ENCODE data around the gene GPC6.

Gene GPC6

DNA sequence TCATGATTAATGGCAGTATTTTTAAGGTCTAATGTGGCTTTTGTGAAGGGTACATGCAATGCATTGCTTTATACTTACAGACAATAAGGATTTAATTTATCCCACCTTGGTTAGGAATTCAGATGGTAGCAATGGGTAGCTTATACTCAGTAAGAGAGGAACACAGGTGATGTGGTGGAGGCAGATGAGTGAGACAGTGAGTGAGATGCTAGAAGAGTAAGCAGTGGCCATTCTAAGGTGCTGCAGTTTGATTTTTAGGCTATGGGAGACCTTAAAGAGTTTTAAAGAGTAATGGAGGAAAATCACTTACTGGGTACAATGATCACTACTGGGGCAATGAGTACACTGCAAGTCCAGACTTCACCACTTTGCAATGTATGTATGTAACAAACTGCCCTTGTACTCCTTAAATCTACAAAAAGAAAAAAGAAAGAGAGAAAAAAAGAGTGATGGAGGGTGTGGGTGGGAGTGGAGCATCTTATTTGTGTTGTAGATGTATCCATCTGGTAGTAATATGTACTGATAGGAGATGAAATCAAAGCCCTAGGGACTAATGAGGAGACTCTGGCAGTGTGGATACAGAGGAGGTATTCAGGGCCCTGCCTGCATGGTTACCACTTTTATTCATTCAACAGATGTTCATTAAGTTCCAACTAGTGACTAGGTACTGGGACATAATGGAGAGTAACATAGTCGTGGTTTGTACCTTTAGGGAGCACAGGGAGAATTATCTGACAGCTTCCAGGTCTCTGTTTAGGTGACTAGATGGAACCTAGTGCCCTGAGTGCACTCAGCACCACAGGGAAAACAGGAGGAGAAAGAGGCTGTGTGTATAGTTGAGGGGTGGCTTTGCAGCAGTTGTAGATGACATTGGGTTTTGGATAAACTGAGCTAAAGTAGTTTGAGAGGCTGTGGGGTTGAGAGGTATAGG lies 99.0 kb downstream of the GPC6 start:
- no peaks in the 10 kb centered on the region for H4K20me1 ChIP-seq (ENCODE audit: insufficient read depth, low read length)
- no peak overlapping the region for H3K4me2 ChIP-seq (ENCODE audit: low read length)
- no peaks in the 10 kb centered on the region for H3K9me3 ChIP-seq (ENCODE audit: low read length)
- H3K27ac ChIP-seq (ENCODE audit: low read depth, low read length, poor library complexity, severe bottlenecking), result no peak overlapping the region
- H3K4me1 ChIP-seq (ENCODE audit: insufficient read depth, low read length, severe bottlenecking), result no peaks in the 10 kb centered on the region
- H3K9ac ChIP-seq (ENCODE audit: low read length), result no peak overlapping the region
- H3K36me3 ChIP-seq (ENCODE audit: insufficient read depth, low read length), result no peaks in the 10 kb centered on the region
- H3F3A ChIP-seq (ENCODE audit: insufficient read depth, low read length), result no peaks in the 10 kb centered on the region
- TF ChIP-seq, protein P1, sequence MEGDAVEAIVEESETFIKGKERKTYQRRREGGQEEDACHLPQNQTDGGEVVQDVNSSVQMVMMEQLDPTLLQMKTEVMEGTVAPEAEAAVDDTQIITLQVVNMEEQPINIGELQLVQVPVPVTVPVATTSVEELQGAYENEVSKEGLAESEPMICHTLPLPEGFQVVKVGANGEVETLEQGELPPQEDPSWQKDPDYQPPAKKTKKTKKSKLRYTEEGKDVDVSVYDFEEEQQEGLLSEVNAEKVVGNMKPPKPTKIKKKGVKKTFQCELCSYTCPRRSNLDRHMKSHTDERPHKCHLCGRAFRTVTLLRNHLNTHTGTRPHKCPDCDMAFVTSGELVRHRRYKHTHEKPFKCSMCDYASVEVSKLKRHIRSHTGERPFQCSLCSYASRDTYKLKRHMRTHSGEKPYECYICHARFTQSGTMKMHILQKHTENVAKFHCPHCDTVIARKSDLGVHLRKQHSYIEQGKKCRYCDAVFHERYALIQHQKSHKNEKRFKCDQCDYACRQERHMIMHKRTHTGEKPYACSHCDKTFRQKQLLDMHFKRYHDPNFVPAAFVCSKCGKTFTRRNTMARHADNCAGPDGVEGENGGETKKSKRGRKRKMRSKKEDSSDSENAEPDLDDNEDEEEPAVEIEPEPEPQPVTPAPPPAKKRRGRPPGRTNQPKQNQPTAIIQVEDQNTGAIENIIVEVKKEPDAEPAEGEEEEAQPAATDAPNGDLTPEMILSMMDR (IDR thresholded peaks at IDR 0.05; ENCODE audit: low read length), result no peak
- no peak for TF ChIP-seq EZH2 (IDR thresholded peaks at IDR 0.05; ENCODE audit: borderline replicate concordance, low read length)
- H2AFZ ChIP-seq (ENCODE audit: low read length), result no peak overlapping the region
- H3K27me3 ChIP-seq (ENCODE audit: insufficient read depth, low read length), result no peaks in the 10 kb centered on the region
- H3K79me2 ChIP-seq (ENCODE audit: insufficient read depth, low read length), result no peaks in the 10 kb centered on the region
- no peak overlapping the region for H3K4me3 ChIP-seq (ENCODE audit: low read depth, low read length, poor library complexity, severe bottlenecking)
- no peaks in the 10 kb centered on the region for H3K9me2 ChIP-seq (ENCODE audit: low read depth, low read length)

DNA sequence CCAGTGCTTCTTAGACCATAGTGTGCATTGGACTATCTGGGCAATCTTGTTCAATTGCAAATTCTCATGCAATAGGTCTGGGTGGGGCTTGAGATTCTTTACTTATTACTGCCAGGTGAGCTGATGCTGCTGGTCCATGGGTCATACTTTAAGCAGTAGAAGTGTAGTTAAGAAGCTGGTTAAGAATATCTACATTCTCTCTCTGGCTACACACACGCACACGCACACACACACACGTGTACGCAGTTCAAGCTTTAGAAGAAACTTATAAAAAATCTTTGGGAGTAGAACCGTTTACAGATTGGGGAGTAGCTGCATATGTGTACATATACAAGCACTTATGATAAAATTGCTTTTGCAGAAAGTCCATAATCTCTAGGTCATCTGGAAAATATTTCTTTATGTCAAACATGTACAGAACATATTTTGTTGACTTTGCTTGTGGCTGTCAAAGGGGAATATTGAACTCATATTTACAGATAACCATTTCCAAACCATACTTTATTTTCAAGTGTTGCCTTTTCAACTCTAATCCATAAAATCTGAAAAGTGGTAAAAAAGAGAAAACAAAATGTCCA lies 99.7 kb downstream of the GPC6 start:
- Histone ChIP-seq H3K27ac (ENCODE audit: low read depth, low read length, poor library complexity, severe bottlenecking) (no peak overlapping the region), H3K79me2 (ENCODE audit: insufficient read depth, low read length) (no peaks in the 10 kb centered on the region), H3K27me3 (ENCODE audit: insufficient read depth, low read length) (no peaks in the 10 kb centered on the region), H3K9me3 (ENCODE audit: low read length) (no peaks in the 10 kb centered on the region), H3K4me1 (ENCODE audit: insufficient read depth, low read length, severe bottlenecking) (no peaks in the 10 kb centered on the region), H4K20me1 (ENCODE audit: insufficient read depth, low read length) (no peaks in the 10 kb centered on the region), H3F3A (ENCODE audit: insufficient read depth, low read length) (no peaks in the 10 kb centered on the region), H3K9ac (ENCODE audit: low read length) (no peak overlapping the region), H3K4me3 (ENCODE audit: low read depth, low read length, poor library complexity, severe bottlenecking) (no peak overlapping the region), H3K36me3 (ENCODE audit: insufficient read depth, low read length) (no peaks in the 10 kb centered on the region), H2AFZ (ENCODE audit: low read length) (no peak overlapping the region), H3K9me2 (ENCODE audit: low read depth, low read length) (no peaks in the 10 kb centered on the region), H3K4me2 (ENCODE audit: low read length) (no peak overlapping the region)
- TF ChIP-seq, protein P1 (IDR thresholded peaks at IDR 0.05; ENCODE audit: low read length), result no peak
- TF ChIP-seq EZH2 (IDR thresholded peaks at IDR 0.05; ENCODE audit: borderline replicate concordance, low read length), result no peak

DNA sequence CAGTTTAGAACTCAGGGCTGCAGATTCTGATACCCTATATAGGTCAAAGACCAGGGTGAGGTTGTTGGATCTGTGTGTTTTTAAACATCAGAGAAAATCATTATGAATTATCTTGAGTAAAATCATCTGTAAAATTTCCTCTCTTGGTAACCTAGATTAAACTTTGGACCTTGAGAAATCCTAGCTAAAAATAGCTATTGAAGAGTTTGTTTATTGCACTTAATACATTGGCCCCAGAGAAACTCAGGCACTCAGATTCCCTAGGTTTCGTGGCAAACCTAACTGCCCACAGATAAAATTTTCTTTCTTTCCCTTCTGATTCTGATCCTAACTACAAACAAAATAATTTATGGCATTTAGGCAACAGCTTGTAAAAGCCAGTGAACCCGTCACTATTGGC lies 102.3 kb downstream of the GPC6 start:
- H3K9me3 ChIP-seq (ENCODE audit: low read length), result no peaks in the 10 kb centered on the region
- no peak overlapping the region for H2AFZ ChIP-seq (ENCODE audit: low read length)
- H3K9ac ChIP-seq (ENCODE audit: low read length), result no peak overlapping the region
- no peaks in the 10 kb centered on the region for H3K79me2 ChIP-seq (ENCODE audit: insufficient read depth, low read length)
- no peaks in the 10 kb centered on the region for H3K4me1 ChIP-seq (ENCODE audit: insufficient read depth, low read length, severe bottlenecking)
- TF ChIP-seq, protein P1 (IDR thresholded peaks at IDR 0.05; ENCODE audit: low read length), result no peak
- no peak for TF ChIP-seq EZH2 (IDR thresholded peaks at IDR 0.05; ENCODE audit: borderline replicate concordance, low read length)
- no peaks in the 10 kb centered on the region for H3K9me2 ChIP-seq (ENCODE audit: low read depth, low read length)
- H3K27me3 ChIP-seq (ENCODE audit: insufficient read depth, low read length), result no peaks in the 10 kb centered on the region
- no peaks in the 10 kb centered on the region for H3K36me3 ChIP-seq (ENCODE audit: insufficient read depth, low read length)
- H3K4me3 ChIP-seq (ENCODE audit: low read depth, low read length, poor library complexity, severe bottlenecking), result no peak overlapping the region
- no peak overlapping the region for H3K4me2 ChIP-seq (ENCODE audit: low read length)
- H3K27ac ChIP-seq (ENCODE audit: low read depth, low read length, poor library complexity, severe bottlenecking), result no peak overlapping the region
- no peaks in the 10 kb centered on the region for H4K20me1 ChIP-seq (ENCODE audit: insufficient read depth, low read length)
- H3F3A ChIP-seq (ENCODE audit: insufficient read depth, low read length), result no peaks in the 10 kb centered on the region

Data from OCI-LY1 (cell line).